ENCODE measurements around the gene DNAJC15. TPM values are rescaled to one million over a fixed set of nuclear protein-coding genes. Genes with fewer than 3 reads are reported as not detected.
"Not testable (repeated sequence)": the region's sequence is repeated elsewhere in the genome, so short reads cannot be mapped to it uniquely, and the experiment has no call there.

DNAJC15 gene
- total RNA-seq, 6 donors from 2014 or later = 3.1 to 19.3 (median 9.0) TPM

- peaks cover 8 to 22% (median 17%) of the 10 kb centered on the region in 4 donors for H3K4me1 ChIP-seq
- TF ChIP-seq CTCF (IDR thresholded peaks at IDR 0.05) (no peak), EP300 (IDR thresholded peaks at IDR 0.05) (no peak), POLR2A (IDR thresholded peaks at IDR 0.05) (no peak), POLR2AphosphoS5 (IDR thresholded peaks at IDR 0.05) (no peak)
- H3K27ac ChIP-seq = no peak overlapping the region
- H3K27me3 ChIP-seq = no peaks in the 10 kb centered on the region
- no peaks in the 10 kb centered on the region for H3K36me3 ChIP-seq
- DNase-seq = no peak
- no peaks in the 10 kb centered on the region for H3K9me3 ChIP-seq
- 94% methylated on average over 2 of the region's 2 CpGs for WGBS, 2 donors
- ATAC-seq (ENCODE audit: low FRiP score in 2 of 2) = no peak
- no peak overlapping the region for H3K4me3 ChIP-seq
These were observed 16.6 kb downstream of the DNAJC15 start for GRCh38 chr13:43039966-43040365.

GRCh38 chr13:43040581-43041368 is 17.4 kb downstream of the DNAJC15 start:
- not testable (repeated sequence) for H3K27ac ChIP-seq; H3K9me3 ChIP-seq; H3K36me3 ChIP-seq; H3K27me3 ChIP-seq; DNase-seq; H3K4me3 ChIP-seq; ATAC-seq (ENCODE audit: low FRiP score in 2 of 2)
- 79 to 81% methylated on average over 13 of the region's 13 CpGs for WGBS, 2 donors
- H3K4me1 ChIP-seq = peaks cover 11 to 26% (median 19%) of the 10 kb centered on the region in 4 donors

- H3K27me3 ChIP-seq = no peaks in the 10 kb centered on the region
- WGBS, 2 donors = 79 to 86% methylated on average over 1 of the region's 1 CpG
- peak in 1 of 2 donors; percentile 34 for ATAC-seq (ENCODE audit: low FRiP score in 2 of 2)
These were observed 18.1 kb downstream of the DNAJC15 start for GRCh38 chr13:43041369-43041921.

GRCh38 chr13:43042410-43042921 is 19.1 kb downstream of the DNAJC15 start:
- H3K36me3 ChIP-seq = peaks cover 0 to 3% (median 0%) of the 10 kb centered on the region in 4 donors
- H3K27ac ChIP-seq = no peak overlapping the region
- H3K4me1 ChIP-seq = peaks cover 6 to 24% (median 18%) of the 10 kb centered on the region in 4 donors
- TF ChIP-seq POLR2AphosphoS5 (IDR thresholded peaks at IDR 0.05) = no peak
- no peak for TF ChIP-seq EP300 (IDR thresholded peaks at IDR 0.05)
- no peak for TF ChIP-seq POLR2A (IDR thresholded peaks at IDR 0.05)
- no peak for TF ChIP-seq CTCF (IDR thresholded peaks at IDR 0.05)
- no peak for DNase-seq
- ATAC-seq (ENCODE audit: low FRiP score in 2 of 2) = no peak
- no peaks in the 10 kb centered on the region for H3K9me3 ChIP-seq
- no peaks in the 10 kb centered on the region for H3K27me3 ChIP-seq
- H3K4me3 ChIP-seq = no peak overlapping the region

More at GRCh38 chr13:43041369-43041921, 18.1 kb downstream of the DNAJC15 start:
- Histone ChIP-seq H3K4me3 (no peak overlapping the region), H3K9me3 (no peaks in the 10 kb centered on the region), H3K4me1 (peaks cover 11 to 27% (median 19%) of the 10 kb centered on the region in 4 donors), H3K36me3 (no peaks in the 10 kb centered on the region), H3K27ac (no peak overlapping the region)
- DNase-seq = no peak
- TF ChIP-seq CTCF (IDR thresholded peaks at IDR 0.05) = no peak
- TF ChIP-seq POLR2AphosphoS5 (IDR thresholded peaks at IDR 0.05) = no peak
- no peak for TF ChIP-seq EP300 (IDR thresholded peaks at IDR 0.05)
- TF ChIP-seq POLR2A (IDR thresholded peaks at IDR 0.05) = no peak

- no peaks in the 10 kb centered on the region for H3K9me3 ChIP-seq
- peaks cover 13 to 32% (median 16%) of the 10 kb centered on the region in 4 donors for H3K4me1 ChIP-seq
- no peaks in the 10 kb centered on the region for H3K27me3 ChIP-seq
- TF ChIP-seq POLR2AphosphoS5 (IDR thresholded peaks at IDR 0.05) = no peak
- no peak for TF ChIP-seq CTCF (IDR thresholded peaks at IDR 0.05)
- no peak for TF ChIP-seq EP300 (IDR thresholded peaks at IDR 0.05)
- no peak for TF ChIP-seq POLR2A (IDR thresholded peaks at IDR 0.05)
- peak overlapping the region in 1 of 4 donors; percentile 15 for H3K4me3 ChIP-seq
- no peak for DNase-seq
- no peak for ATAC-seq (ENCODE audit: low FRiP score in 2 of 2)
- peak overlapping the region; percentile 43 to 74 (median 65) for H3K27ac ChIP-seq
- peaks cover 0 to 3% (median 0%) of the 10 kb centered on the region in 4 donors for H3K36me3 ChIP-seq
- WGBS, 2 donors = 84 to 94% methylated on average over 5 of the region's 5 CpGs
These were observed 21.4 kb downstream of the DNAJC15 start for GRCh38 chr13:43044720-43045301.
